Endodermal cell (in vitro differentiated cells): ENCODE measurements around the gene FAM181A. TPM values are rescaled to one million over a fixed set of nuclear protein-coding genes. Genes with fewer than 3 reads are reported as not detected.
A peak's percentile ranks its signal among the peaks of the same experiment; 100 is the strongest.

Experiments used
- DNase-seq: peaks from one replicate; pipeline ENCODE4 v3.0.0-alpha.2; 2017
- H3K27ac ChIP-seq: 2 replicates; pipeline ENCODE4 v1.5.1; 2013; ENCODE audit warnings: mild to moderate bottlenecking, low read depth, low read length, moderate library complexity
- H3K27me3 ChIP-seq: 2 replicates; pipeline ENCODE4 v1.6.1; 2013; ENCODE audit warnings: mild to moderate bottlenecking, low read length, moderate library complexity; ENCODE audit not compliant: insufficient read depth, control insufficient read depth, poor library complexity, severe bottlenecking
- H3K36me3 ChIP-seq: 2 replicates; pipeline ENCODE4 v1.7.0; 2013; ENCODE audit warnings: mild to moderate bottlenecking, low read length, moderate library complexity; ENCODE audit not compliant: control insufficient read depth, insufficient read depth
- H3K4me1 ChIP-seq: one replicate; pipeline ENCODE4 v1.7.0; 2013; ENCODE audit warnings: low read length; ENCODE audit not compliant: control insufficient read depth, insufficient read depth
- H3K4me3 ChIP-seq: 2 replicates; pipeline ENCODE4 v1.5.1; 2013; ENCODE audit warnings: mild to moderate bottlenecking, low read length, moderate library complexity
- H3K9ac ChIP-seq: 2 replicates; pipeline ENCODE4 v1.6.1; 2013; ENCODE audit warnings: mild to moderate bottlenecking, low read length, moderate library complexity; ENCODE audit not compliant: poor library complexity, severe bottlenecking; ENCODE audit errors: extremely low read depth
- H3K9me3 ChIP-seq: 2 replicates; pipeline ENCODE4 v1.6.1; 2013; ENCODE audit warnings: mild to moderate bottlenecking, low read length, moderate library complexity; ENCODE audit not compliant: control insufficient read depth
- H3K27ac Mint-ChIP-seq: 2 replicates; pipeline ENCODE4 v1.8.0; 2020; ENCODE audit warnings: mixed read lengths
- H3K27me3 Mint-ChIP-seq: 2 replicates; pipeline ENCODE4 v1.8.0; 2021; ENCODE audit warnings: mild to moderate bottlenecking, mixed read lengths; ENCODE audit not compliant: insufficient read depth
- H3K36me3 Mint-ChIP-seq: 2 replicates; pipeline ENCODE4 v1.8.0; 2020; ENCODE audit warnings: low read depth, mixed read lengths
- H3K4me1 Mint-ChIP-seq: 2 replicates; pipeline ENCODE4 v1.8.0; 2020; ENCODE audit warnings: mixed read lengths
- H3K4me3 Mint-ChIP-seq: 2 replicates; pipeline ENCODE4 v1.8.0; 2020; ENCODE audit warnings: mild to moderate bottlenecking, moderate library complexity, mixed read lengths
- H3K9me3 Mint-ChIP-seq: 2 replicates; pipeline ENCODE4 v1.8.0; 2020; ENCODE audit warnings: mild to moderate bottlenecking, mixed read lengths
- CTCF ChIP-seq: fragments of 200-600 bp; sonication (generic); conservative IDR thresholded peaks from 2 replicates; pipeline ENCODE4 v1.5.0; 2021; ENCODE audit warnings: antibody characterized with exemption, mild to moderate bottlenecking
- WGBS, 2 experiments: methylation state at CpG; one replicate each; pipeline versions ENCODE4 v1.1.5 to v1.1.7; 2013; ENCODE audit warnings: missing lambda C conversion rate in 2 of 2, mixed read lengths in 1 of 2; ENCODE audit not compliant: insufficient coverage in 1 of 2, insufficient read length in 1 of 2; 5-methylcytosine and 5-hydroxymethylcytosine counted together
- total RNA-seq, 2 donors: library from RNA; stranded (reverse); fragmentation: NEBNext Ultra II Directional in 1 of 2; extraction: Animal tissue kit (Norgen Biotek cat#: 25700) in 1 of 2; gene quantifications; 2 replicates in 1 of 2; 3 replicates in 1 of 2; pipeline ENCODE4 v1.2.1, GENCODE V29; 2021

Gene FAM181A
- total RNA-seq, 2 donors from 2014 or later, result not detected

- H3K4me1 ChIP-seq, result peaks cover 10% of the 10 kb centered on the region
- no peaks in the 10 kb centered on the region for H3K36me3 ChIP-seq
- Mint-ChIP-seq H3K27ac (no peak overlapping the region), H3K27me3 (no peaks in the 10 kb centered on the region), H3K36me3 (no peaks in the 10 kb centered on the region), H3K4me1 (peaks cover 38% of the 10 kb centered on the region), H3K9me3 (no peaks in the 10 kb centered on the region), H3K4me3 (no peak overlapping the region)
- no peak overlapping the region for H3K4me3 ChIP-seq
- H3K27ac ChIP-seq, result no peak overlapping the region
- no peak overlapping the region for H3K9ac ChIP-seq
- H3K27me3 ChIP-seq, result no peaks in the 10 kb centered on the region
- 76 to 100% methylated on average over 4 to 9 of the region's 9 CpGs for WGBS, 2 experiments
- DNase-seq, result peak; percentile 86
- no peaks in the 10 kb centered on the region for H3K9me3 ChIP-seq
- no peak for TF ChIP-seq CTCF
Observed at GRCh38 chr14:93895023-93895604, 32.0 kb upstream of the FAM181A start.

GRCh38 chr14:93897476-93897845 lies 29.7 kb upstream of the FAM181A start:
- Histone ChIP-seq H3K27ac (no peak overlapping the region), H3K4me3 (no peak overlapping the region), H3K9ac (no peak overlapping the region), H3K36me3 (no peaks in the 10 kb centered on the region), H3K27me3 (no peaks in the 10 kb centered on the region), H3K4me1 (peaks cover 5% of the 10 kb centered on the region), H3K9me3 (no peaks in the 10 kb centered on the region)
- no peak for DNase-seq
- H3K27me3 Mint-ChIP-seq, result no peaks in the 10 kb centered on the region
- no peak overlapping the region for H3K27ac Mint-ChIP-seq
- peaks cover 29% of the 10 kb centered on the region for H3K4me1 Mint-ChIP-seq
- TF ChIP-seq CTCF, result no peak
- H3K9me3 Mint-ChIP-seq, result no peaks in the 10 kb centered on the region
- WGBS, 2 experiments, result 91 to 98% methylated on average over 5 of the region's 5 CpGs
- H3K4me3 Mint-ChIP-seq, result no peak overlapping the region
- H3K36me3 Mint-ChIP-seq, result no peaks in the 10 kb centered on the region

GRCh38 chr14:93898081-93898611 lies 29.0 kb upstream of the FAM181A start:
- Histone ChIP-seq H3K27me3 (no peaks in the 10 kb centered on the region), H3K4me3 (no peak overlapping the region), H3K27ac (no peak overlapping the region), H3K9ac (no peak overlapping the region), H3K4me1 (peaks cover 3% of the 10 kb centered on the region), H3K36me3 (no peaks in the 10 kb centered on the region), H3K9me3 (no peaks in the 10 kb centered on the region)
- TF ChIP-seq CTCF, result no peak
- Mint-ChIP-seq H3K4me1 (peaks cover 26% of the 10 kb centered on the region), H3K36me3 (no peaks in the 10 kb centered on the region), H3K27me3 (no peaks in the 10 kb centered on the region), H3K27ac (no peak overlapping the region), H3K4me3 (no peak overlapping the region), H3K9me3 (no peaks in the 10 kb centered on the region)
- DNase-seq, result no peak
- 92% methylated on average over 11 to 15 of the region's 15 CpGs for WGBS, 2 experiments
